HG03025 (cell line): ENCODE results near the gene KNDC1.

ENCODE experiments used
- ATAC-seq: cut with Tn5 transposase; IDR thresholded peaks from one replicate; pipeline ENCODE4 v1.9.1; 2021; ENCODE audit warnings: mild to moderate bottlenecking, moderate library complexity; ENCODE audit not compliant: unreplicated experiment, low FRiP score

The KNDC1 gene

GRCh38 chr10:133204226-133205015, 44.4 kb downstream of the KNDC1 start:
- no peak for ATAC-seq

- ATAC-seq = no peak
These were observed 45.1 kb downstream of the KNDC1 start for GRCh38 chr10:133205146-133205545.

- no peak for ATAC-seq
These were observed 46.5 kb downstream of the KNDC1 start for GRCh38 chr10:133206356-133207040.

- ATAC-seq = no peak
These were observed 47.1 kb downstream of the KNDC1 start for GRCh38 chr10:133207041-133207600.

- ATAC-seq = no peak
These were observed 47.6 kb downstream of the KNDC1 start for GRCh38 chr10:133207627-133208026.

- no peak for ATAC-seq
These were observed 48.4 kb downstream of the KNDC1 start for GRCh38 chr10:133208466-133208865.

GRCh38 chr10:133209117-133209516, 49.1 kb downstream of the KNDC1 start:
- ATAC-seq = no peak

- ATAC-seq = no peak
These were observed 49.6 kb downstream of the KNDC1 start for GRCh38 chr10:133209641-133210040.

- no peak for ATAC-seq
These were observed 50.5 kb downstream of the KNDC1 start for GRCh38 chr10:133210398-133211140.

- ATAC-seq = no peak
These were observed 51.3 kb downstream of the KNDC1 start for GRCh38 chr10:133211141-133211830.

- no peak for ATAC-seq
These were observed 52.2 kb downstream of the KNDC1 start for GRCh38 chr10:133211959-133212852.

- no peak for ATAC-seq
These were observed 53.0 kb downstream of the KNDC1 start for GRCh38 chr10:133212853-133213494.

GRCh38 chr10:133213641-133214467, 53.8 kb downstream of the KNDC1 start:
- ATAC-seq = no peak

- ATAC-seq = no peak
These were observed 54.7 kb downstream of the KNDC1 start for GRCh38 chr10:133214468-133215410.

GRCh38 chr10:133215586-133215985, 55.6 kb downstream of the KNDC1 start:
- no peak for ATAC-seq

GRCh38 chr10:133216776-133217175, 56.8 kb downstream of the KNDC1 start:
- no peak for ATAC-seq
